Stomach (tissue), 4 donors: ENCODE results near the gene HLCS.

Experiments used
- CTCF ChIP-seq, 7 experiments: fragments of 450-650 bp in 4 of 7; fragments of 200-600 bp in 3 of 7; sonication (generic) in 3 of 7; IDR thresholded peaks; one replicate each; pipeline ENCODE4 v1.5.1; 2016 to 2019; ENCODE audit warnings: antibody characterized with exemption in 7 of 7, control low read depth in 2 of 7, mild to moderate bottlenecking in 1 of 7
- POLR2A ChIP-seq, 4 donors: fragments of 450-650 bp; IDR thresholded peaks; one replicate each; pipeline ENCODE4 v1.6.1; 2016; ENCODE audit warnings: antibody characterized with exemption in 4 of 4, control low read depth in 2 of 4, mild to moderate bottlenecking in 1 of 4, moderate library complexity in 1 of 4

GRCh38 chr21:36725793-36726386 is 240.6 kb downstream of the HLCS start:
- TF ChIP-seq CTCF (IDR thresholded peaks at IDR 0.05) = no peak
- no peak for TF ChIP-seq POLR2A (IDR thresholded peaks at IDR 0.05)
